ENCODE measurements around the gene KLK13.

KLK13 gene

DNA sequence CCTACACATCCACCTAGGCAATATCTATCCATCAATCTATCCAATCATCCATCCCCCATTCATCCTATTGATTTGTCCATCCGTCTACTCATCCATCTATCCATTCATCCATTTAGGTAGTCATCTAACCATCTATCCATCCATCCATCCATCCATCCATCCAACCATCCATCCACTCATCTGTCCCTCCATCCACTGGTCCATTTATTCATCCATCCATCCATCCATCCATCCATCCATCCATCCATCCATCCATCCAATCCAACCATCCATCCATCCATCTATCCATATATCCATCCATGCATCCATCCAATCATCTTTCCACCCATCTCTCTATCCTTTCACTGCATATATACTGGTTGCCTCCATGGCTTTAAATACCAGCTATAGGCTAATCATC, 3.9 kb downstream of the KLK13 start:
- DNase-seq (ENCODE audit: low spot score): no peak

DNA sequence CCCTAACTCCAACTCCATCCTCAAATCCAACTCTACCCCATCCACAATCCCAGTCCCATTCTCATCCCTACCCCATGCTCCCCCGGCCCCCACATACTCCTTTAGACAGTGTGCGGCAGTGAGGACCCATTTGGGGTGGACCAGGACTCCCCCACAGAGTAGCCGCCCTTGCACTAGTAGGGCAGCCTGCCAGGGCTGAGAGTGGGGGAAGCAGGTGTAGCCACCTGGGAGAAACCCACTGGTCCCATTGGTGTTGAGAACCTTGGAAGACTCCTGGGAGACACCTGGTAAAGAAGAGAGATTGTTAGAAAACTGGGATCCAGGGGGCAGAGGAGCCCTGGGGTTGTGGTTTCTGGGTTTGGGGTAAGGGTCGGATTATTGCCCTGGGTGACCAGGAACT, 4.6 kb downstream of the KLK13 start:
- DNase-seq (ENCODE audit: low spot score): no peak

DNA sequence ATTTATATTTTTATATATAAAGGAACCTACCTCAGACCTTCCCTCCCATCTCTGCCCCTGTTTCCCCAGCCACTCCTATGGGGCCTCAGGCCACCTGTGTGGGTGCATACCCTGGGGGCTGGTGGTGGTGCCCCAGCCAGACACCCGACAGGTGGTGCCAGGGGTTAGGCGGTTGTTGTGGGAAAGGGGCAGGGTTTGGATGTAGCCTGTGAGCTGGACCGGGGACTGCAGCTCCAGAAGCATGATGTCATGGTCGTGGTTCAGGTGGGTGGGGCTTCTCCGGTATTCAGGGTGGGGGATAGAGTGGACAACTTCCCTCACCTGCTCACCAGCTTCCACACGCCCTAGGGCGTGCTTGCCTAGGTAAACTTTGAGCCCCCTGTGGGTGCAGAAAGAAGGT, 5.2 kb downstream of the KLK13 start:
- no peak for DNase-seq (ENCODE audit: low spot score)

DNA sequence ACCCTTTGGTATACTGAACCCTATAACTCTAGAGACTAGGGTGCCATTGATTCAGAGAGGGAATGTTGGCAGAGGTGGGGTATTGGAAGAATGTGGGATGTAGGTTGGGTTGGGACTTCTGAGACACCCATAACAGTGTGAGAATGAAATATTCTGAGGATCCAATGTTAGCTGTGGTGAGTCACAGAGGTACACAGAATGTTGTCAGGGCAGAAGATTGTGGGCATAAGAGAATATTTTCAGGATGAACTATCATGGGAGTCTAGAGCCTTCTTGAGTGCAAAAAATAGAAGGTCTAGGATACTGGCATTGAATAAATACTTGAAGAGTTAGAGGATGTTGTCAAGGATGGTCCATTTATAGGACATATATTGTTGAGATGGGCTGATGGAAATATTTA, 9.0 kb downstream of the KLK13 start:
- DNase-seq (ENCODE audit: low spot score): no peak

DNA sequence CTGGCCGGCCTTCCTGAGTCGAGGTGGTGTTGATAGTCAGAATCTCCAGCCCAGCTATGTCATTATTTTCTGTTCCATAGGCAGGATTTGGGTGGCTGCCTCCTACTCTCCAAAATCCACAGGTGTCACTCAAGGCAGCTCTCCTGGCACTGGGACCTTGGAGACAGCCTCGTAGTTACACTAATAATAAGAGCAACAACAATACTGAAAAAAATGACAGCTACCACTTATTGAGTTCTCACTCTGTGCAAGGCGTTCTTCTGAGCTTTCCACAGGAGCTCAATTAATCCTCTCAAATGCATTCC, 17.9 kb downstream of the KLK13 start:
- no peak for DNase-seq (ENCODE audit: low spot score)

DNA sequence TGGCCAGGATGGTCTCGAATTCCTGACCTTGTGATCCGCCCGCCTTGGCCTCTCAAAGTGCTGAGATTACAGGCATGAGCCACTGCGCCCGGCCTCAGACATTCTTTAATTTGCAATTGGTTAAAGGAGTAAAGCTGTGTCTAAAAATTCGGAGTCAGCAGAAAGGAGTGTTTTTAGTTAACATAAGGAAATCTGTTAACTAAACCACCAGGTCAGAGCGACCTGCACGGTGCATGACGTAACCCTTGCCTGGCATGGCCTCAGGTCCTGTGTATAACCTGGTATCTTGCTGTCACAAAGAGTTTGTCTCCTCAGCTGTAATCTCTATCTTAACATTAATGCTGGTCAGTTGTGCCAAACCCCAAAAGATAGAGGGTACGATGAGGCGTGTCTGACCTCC, 20.6 kb downstream of the KLK13 start:
- DNase-seq (ENCODE audit: low spot score): no peak

DNA sequence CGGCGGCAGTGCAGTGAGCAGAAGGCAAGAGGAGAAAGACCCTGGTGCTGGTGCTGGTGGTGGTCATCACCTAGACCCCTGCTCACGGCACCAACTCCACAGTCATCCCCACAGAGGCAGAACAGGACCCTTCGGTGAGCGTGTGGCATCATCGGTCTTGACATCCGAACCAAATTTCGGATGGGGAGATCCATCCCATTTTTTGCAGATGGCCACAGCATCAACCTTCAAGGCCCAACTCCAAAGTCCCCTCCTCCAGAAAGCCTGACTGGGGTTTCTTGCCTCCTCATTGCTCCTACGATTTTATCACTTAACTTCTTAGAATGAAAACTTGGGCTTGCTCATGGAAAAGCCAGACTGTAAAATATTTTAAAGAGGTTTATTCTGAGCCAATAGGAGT, 21.4 kb downstream of the KLK13 start:
- DNase-seq (ENCODE audit: low spot score): no peak

DNA sequence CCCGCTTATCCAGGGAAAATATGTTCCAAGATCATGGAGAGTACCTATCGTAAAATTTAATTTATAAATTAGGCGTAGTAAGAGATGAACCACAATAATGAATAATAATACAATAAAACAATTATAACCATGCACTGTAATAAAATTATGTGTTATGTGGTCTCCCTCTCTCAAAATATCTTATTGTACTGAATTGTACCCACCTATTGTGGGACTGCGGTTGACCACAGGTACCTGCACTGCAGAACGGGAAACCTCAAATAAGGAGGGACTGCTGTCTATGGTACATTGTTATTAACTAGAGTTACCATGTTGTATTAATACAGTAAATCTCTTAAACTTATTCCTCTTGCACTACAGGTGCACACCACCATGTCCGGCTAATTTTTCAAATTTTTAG, 24.7 kb downstream of the KLK13 start:
- DNase-seq (ENCODE audit: low spot score): no peak

DNA sequence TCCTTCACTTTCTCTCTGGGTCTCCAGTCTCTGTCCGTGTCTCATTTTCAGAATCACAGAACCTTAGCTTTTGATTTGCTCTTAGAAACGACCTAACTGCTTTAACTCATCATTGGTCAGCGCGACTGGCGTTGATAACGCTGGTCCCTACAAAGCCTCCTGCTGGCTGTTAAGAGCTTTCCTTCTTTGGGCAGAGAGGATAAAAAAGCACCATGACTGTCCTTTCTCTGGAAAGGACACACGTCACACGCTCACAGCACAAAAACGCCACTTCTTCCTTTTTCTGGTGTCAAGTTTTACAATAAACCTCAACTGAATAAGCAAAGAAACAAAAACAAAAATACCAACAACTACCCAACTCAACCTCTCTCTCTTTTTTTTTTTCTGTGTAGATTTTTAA, 28.4 kb downstream of the KLK13 start:
- no peak for DNase-seq (ENCODE audit: low spot score)

DNA sequence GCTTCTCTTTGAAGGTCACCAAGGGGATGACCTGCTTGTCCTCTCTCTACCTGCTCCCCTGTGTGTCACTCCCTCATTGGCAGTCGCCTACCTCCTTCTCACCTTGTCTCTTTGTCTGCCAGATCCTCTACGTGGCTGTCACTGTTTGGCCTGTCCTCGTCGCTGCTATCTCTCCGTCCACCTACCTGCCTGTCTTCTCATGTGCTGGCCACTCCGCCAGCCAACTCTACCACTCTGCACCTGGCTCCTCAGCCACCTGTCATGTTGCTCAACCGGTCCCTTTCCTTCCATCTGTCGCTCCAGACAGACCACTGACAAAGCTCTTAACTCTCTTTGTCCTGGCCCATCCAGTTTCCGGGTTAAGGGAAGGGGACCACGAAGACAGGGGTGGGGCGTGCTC, 30.2 kb downstream of the KLK13 start, which contains the start of gene KLK12:
Gene KLK12 (minus strand): TSS at position 299 of the 400 bp plus-strand sequence. CDS start 381 bp downstream, outside the sequence.
- DNase-seq (ENCODE audit: low spot score): no peak

DNA sequence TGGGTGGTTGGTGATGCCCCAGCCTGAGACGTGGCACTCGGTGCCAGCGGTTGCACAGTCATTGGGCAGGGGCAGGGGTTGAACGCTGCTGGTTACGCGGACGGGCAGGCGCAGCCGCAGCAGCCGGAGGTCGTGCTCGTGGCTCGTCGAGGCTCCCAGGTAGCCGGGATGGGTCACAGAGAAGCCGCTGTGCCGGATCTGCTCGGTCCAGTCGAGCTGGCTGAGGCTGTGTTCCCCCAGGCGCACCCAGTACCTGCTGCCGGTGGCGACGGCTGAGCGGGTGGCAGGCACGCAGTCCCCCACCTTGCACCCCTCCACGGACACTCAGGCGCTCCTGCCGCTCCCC, 33.0 kb downstream of the KLK13 start:
- DNase-seq (ENCODE audit: low spot score): no peak

DNA sequence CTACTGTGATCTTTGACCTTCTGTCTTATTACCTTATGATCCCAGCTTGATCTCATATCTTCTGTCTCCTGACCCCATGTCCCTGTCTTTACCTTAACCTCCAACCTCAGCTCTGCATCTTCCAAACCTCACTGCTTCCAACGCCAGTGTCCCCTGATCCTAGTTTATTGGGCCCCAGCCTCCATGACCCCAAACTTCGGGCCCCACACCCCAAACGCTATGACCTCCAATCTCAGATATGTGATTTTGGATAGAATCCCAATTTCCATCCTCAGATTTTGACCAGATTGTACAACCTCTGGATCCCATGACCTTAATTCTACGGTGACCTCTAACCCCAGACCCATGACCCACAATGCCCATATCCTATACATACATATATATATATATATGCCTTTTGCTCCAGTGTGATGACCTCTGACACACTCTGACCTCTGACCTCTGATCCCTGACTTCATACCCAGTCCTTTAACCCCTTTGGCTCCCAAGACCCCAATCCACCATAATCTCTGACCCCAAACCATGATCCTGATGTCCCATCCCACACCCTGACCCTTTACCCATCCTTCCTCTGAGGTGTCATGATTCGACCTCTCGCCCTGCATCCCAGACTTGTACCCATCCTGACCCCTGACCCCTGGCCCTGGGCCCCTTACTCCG, 33.5 kb downstream of the KLK13 start:
- DNase-seq (ENCODE audit: low spot score): no peak

DNA sequence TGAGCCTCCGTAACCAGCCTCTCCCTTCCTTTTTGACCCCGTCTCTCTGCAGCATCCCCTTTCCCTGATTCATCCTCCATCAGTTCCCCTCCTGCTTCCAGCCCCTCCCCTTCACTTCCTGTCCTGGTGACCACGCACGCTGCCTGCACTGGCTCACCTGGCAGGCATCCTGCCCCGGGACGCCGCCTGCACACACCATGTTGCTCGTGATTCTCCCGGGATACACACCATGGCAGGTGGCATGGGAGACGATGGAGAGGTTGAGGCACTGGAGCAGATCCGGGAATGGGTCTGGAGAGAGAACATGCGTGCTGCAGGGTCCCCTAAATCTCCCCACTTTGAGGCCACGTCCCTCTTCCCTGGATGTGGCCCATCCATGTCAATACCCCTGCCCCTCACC, 34.3 kb downstream of the KLK13 start:
- DNase-seq (ENCODE audit: low spot score): no peak

DNA sequence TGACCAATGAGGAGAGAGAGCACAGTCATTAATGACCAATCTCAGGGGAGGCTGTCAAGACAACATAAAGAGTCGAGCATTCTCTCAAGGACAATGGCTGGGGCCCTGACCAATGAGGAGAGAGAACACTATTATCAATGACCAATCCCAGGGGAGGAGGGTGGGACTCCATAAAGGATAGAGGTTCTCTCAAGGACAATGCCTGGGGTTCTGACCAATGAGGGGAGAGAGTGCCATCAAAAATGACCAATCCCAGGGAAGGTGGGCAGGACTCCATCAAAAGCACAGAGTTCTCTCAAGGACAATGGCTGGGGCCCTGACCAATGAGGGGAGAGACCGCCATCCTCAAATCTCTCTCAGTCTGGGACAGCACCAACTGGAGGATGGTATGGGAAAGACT, 35.2 kb downstream of the KLK13 start:
- DNase-seq (ENCODE audit: low spot score): no peak

DNA sequence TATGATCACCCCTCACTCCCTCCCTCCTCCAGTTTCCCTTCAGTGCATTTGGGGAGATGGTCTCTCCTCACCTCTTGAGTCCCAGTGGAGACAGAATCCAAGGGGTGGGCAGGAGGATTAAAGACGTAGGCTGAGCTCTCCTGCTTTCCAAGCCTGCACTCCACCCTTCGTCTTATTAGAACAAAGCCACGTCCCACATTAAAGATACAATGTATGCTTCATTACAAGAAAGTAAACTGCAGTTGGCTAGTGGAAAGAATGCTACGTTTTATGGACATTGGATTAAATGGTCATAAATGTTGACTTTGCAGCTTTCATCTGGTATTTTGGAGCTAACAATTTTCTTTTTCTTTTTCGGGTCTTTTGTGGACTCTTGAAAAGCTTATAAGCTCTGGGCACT, 37.0 kb downstream of the KLK13 start:
- DNase-seq (ENCODE audit: low spot score): no peak

DNA sequence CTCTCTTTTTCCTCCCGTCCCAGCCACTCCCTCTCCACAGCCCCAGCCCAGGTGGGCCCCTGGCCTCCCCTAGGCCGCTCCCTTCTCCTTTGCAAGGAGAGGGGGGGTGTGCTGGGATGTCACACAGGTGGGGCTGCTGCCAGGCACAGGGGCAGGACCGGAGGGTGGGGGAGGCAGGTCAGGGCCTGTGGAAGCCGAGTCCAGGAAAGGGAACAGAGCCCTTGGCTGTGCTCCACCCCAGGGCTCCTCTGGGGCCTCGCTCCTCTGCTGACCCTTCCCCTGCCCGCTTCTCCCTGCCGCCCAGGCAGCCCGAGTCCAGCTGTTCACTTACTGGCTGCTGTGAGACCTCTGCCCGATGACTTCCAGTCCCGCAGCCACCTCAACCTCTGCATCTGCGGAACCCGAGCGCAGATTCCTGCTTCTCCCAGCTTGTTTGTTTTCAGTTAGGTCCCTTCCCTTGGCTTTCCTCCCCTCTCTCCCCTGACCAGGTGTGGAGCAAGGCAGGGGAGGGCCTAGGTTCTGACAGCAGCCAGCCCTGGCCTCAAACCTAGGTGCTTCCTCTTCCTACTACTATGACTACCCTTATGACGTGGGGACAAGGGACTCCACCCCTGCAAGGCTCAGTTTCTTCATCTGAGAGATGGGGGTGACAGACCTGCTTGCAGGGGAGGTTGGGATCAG, 37.6 kb downstream of the KLK13 start:
- no peak for DNase-seq (ENCODE audit: low spot score)

DNA sequence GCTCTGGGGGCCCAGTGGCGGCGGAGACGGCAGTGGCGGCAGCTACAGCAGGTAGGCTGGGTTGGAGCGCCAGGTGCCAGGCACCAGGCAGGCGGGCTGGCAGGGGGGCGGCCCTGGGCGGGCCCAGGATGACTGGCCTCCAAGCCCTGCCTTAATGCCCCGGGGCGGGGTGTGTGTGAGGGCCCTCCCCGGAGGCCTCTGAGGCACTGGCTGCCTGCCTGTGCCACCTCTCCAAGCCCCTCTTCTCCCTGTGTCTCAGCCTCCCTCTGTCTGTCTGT, 38.4 kb downstream of the KLK13 start, which contains the start of gene KLK11:
Gene KLK11 (minus strand): TSS at position 63 of the 278 bp plus-strand sequence. CDS start 985 bp downstream, outside the sequence.
- DNase-seq (ENCODE audit: low spot score): no peak

DNA sequence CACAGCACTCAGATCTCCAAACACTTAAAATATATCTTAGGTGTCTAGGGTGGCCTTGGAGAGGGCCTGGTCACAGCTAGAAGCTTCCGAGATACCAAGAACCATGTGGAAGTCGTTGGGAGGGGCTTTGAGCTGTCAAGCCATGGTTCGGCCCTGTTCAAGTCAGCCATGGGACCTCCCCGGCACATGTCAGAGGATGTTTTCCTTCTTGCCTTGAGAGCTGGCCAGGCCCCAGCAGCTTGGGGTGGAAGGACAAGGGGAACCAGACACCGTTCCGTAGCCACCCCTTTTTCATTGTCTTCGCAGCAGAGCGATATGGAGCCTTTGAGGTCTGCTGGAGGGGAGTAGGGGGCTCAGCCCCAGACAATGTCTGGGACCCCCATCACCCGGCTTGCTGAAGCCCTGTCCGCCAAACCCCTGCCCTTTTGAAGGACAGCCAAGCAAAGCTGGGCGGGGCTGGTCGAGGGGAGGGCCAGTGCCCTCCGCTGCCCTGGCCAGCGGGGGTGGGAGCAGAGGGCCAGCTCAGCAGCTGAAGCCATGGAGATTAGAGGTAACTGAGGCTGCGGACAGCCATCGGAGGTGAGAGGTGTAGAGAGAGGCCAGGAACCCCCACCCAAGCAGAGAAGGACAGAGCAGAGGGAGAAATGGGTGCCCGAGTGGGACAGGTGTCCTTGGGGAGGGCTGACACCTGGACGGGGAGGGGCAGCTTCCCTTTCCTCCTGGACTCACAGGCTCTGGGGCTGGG, 38.9 kb downstream of the KLK13 start:
- DNase-seq (ENCODE audit: low spot score): no peak

DNA sequence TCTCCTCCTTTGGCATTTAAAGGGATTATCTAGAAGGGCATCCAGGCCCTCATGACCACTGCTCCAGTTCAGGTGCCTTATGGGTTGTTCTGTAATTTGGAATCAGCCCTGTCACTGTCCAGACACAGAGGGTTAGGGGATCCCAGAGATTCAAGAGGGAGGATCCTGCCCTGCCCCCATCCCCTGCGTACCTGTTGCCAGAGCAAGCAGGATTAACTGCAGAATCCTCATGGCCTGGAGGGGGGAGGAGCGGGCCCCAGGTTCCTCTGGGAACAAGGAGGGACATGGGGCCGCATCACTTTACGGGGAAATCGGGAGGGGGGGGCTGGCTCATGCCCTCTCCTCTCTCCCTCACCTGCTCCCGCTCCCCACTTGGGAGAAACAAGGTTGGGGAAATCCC, 39.5 kb downstream of the KLK13 start:
- no peak for DNase-seq (ENCODE audit: low spot score)

DNA sequence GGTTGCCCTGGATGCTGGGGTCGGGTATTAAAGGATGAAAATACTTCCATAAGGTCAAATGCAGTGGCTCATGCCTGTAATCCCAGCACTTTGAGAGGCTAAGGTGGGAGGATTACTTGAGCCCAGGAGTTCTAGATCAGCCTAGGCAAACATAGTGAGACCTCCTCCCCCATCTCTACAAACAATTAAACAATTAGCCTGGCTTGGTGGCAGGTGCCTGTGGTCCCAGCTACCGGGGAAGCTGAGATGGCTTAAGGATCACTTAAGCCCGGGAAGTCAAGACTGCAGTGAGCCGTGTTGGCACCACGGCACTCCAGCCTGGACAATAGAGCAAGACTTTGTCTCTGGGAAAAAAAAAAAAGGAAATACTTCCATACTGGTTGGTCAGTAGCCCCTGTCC, 40.0 kb downstream of the KLK13 start:
- no peak for DNase-seq (ENCODE audit: low spot score)

DNA sequence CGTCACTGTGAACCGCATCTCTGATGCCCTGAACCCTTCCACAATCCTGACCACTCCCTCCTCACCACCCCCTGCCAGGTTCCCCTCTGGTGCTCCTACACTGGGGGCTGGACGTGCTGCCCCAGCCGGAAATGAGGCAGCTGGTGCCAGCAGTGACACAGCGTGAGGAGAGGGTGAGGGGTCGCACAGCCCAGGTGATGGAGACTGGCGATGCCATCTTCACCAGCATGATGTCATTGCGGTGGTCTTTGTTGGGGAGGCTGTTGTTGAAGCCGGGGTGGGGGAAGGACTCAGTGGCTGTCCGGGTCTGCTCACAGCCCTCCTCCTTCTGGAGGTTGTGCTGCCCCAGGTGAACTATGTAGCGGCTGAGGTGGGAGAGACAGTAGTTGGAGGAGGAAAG, 40.9 kb downstream of the KLK13 start:
- no peak for DNase-seq (ENCODE audit: low spot score)

DNA sequence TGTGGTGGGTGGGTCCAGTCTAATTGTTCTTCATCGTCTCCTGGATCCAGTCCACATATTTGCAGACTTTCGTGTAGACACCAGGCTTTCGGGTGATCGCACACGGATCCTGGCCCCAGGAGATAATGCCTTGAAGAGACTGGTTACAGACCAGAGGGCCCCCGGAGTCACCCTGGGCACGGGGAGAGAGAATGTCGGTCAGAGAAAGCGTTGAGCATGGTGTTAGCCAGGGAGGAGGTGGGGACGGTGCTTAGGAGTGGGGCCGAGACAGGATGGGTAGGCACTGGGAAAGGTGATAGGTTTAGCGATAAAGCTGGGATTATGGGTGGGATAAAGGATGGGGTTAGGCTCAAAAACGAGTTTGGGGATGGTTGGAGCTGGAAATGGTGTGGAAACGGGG, 42.4 kb downstream of the KLK13 start:
- no peak for DNase-seq (ENCODE audit: low spot score)

DNA sequence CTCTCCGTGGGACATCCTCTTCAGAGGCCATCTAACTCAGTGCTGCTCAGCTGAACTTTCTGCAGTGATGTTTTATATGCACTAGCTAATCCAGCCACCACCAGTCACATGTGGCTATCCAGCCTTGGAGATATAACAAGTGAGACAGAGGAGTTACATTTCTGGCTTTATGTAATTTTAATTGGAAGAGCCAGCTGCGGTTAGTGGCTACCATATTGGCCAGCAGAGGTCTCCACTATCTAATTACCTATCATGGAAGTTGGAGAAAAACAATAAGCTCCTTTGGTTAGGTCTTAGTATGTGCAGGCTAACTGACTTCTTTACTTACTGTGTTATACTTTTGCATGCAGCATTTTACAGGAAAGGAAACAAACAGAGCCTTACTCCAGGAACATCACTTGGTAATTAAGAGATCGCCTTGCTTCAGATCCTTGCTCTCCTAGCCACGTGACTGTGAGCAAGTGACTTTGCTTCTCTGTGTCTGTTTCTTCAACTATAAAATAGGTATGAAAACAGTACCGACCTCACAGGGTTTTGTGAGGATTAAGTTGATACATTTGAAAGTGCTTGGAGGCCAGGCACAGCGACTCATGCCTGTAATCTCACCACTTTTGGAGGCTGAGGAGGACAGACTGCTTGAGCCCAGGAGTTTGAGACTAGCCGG, 43.8 kb downstream of the KLK13 start:
- DNase-seq (ENCODE audit: low spot score): no peak
